SU-DHL-6 (cell line): ENCODE measurements around the gene PTER.

Experiments used
- H2AFZ ChIP-seq: fragments of 200-600 bp; sonication (generic); 2 replicates; pipeline ENCODE4 v1.6.1; 2014; ENCODE audit warnings: low read depth, mild to moderate bottlenecking, moderate library complexity, mixed read lengths, antibody characterized with exemption, low read length; ENCODE audit not compliant: severe bottlenecking
- H3F3A ChIP-seq: fragments of 200-600 bp; shearing (Covaris generic); 2 replicates; pipeline ENCODE4 v1.6.0; 2016; ENCODE audit warnings: antibody characterized with exemption, mild to moderate bottlenecking; ENCODE audit not compliant: insufficient read depth
- H3K27ac ChIP-seq: fragments of 200-600 bp; sonication (generic); 2 replicates; pipeline ENCODE4 v1.5.1; 2016; ENCODE audit warnings: low read depth, mild to moderate bottlenecking, low read length, moderate library complexity, mixed read lengths
- H3K27me3 ChIP-seq: fragments of 200-600 bp; sonication (generic), shearing (Covaris generic); 2 replicates; pipeline ENCODE4 v1.6.0; 2014; ENCODE audit warnings: mild to moderate bottlenecking, low read length
- H3K36me3 ChIP-seq: fragments of 200-600 bp; sonication (generic); 2 replicates; pipeline ENCODE4 v1.6.1; 2014; ENCODE audit warnings: mild to moderate bottlenecking, low read length, mixed read lengths
- H3K4me2 ChIP-seq: fragments of 300-600, 200-600 bp; shearing (Covaris generic), sonication (generic); 2 replicates; pipeline ENCODE4 v1.6.0; 2014; ENCODE audit warnings: low read length, low read depth, mild to moderate bottlenecking; ENCODE audit not compliant: poor library complexity, severe bottlenecking
- H3K4me3 ChIP-seq: fragments of 200-600 bp; sonication (generic); 2 replicates; pipeline ENCODE4 v1.5.1; 2014; ENCODE audit warnings: antibody characterized with exemption, low read length, mild to moderate bottlenecking, mixed read lengths; ENCODE audit not compliant: insufficient read depth, poor library complexity, severe bottlenecking
- H3K79me2 ChIP-seq: fragments of 200-600 bp; sonication (generic); 2 replicates; pipeline ENCODE4 v1.6.1; 2014; ENCODE audit warnings: mild to moderate bottlenecking, low read length, moderate library complexity; ENCODE audit not compliant: insufficient read depth
- H3K9ac ChIP-seq: fragments of 200-600 bp; sonication (generic); 2 replicates; pipeline ENCODE4 v1.7.0; 2014; ENCODE audit warnings: mild to moderate bottlenecking, low read length
- H3K9me2 ChIP-seq: fragments of 200-600 bp; sonication (generic); replicated peaks from 2 replicates; pipeline ENCODE4 v1.6.1; 2014; ENCODE audit warnings: low read length; ENCODE audit not compliant: insufficient read depth
- H3K9me3 ChIP-seq: fragments of 200-600 bp; sonication (generic); 2 replicates; pipeline ENCODE4 v1.6.1; 2014; ENCODE audit warnings: low read length, mixed read lengths; ENCODE audit not compliant: insufficient read depth
- H4K20me1 ChIP-seq: fragments of 200-600 bp; sonication (generic); 2 replicates; pipeline ENCODE4 v1.6.1; 2014; ENCODE audit warnings: low read depth, mild to moderate bottlenecking, antibody characterized with exemption, low read length, moderate library complexity, mixed read lengths
- CTCF ChIP-seq: fragments of 200-600 bp; sonication (generic); IDR thresholded peaks from one replicate; pipeline ENCODE4 v1.5.1; 2017; ENCODE audit warnings: antibody characterized with exemption, mild to moderate bottlenecking, low read length, moderate library complexity; ENCODE audit not compliant: insufficient read depth, poor library complexity, severe bottlenecking
- EZH2phosphoT487 ChIP-seq: fragments of 200-600 bp; sonication (generic), shearing (Covaris generic); conservative IDR thresholded peaks from 2 replicates; pipeline ENCODE4 v1.6.1; 2018; ENCODE audit warnings: mild to moderate bottlenecking, antibody characterized with exemption, low read length, moderate library complexity, mixed read lengths

PTER gene

DNA sequence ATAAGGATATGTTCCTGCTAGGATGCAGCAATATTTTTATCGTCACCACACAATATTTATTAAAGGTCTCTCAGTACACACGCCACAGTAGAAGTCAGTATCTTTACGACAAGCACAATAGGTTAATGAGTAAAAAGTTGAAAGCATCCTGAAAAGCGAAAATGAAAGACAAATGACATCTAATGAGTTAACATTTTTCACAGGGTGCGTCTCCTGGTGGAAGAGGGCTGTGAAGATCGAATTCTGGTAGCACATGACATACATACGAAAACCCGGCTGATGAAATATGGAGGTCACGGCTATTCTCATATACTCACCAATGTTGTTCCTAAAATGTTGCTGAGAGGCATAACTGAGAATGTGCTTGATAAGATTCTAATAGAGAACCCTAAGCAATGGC is 74.0 kb downstream of the PTER start:
- Histone ChIP-seq H3K36me3 (no peaks in the 10 kb centered on the region; the same call in 1 of the 2 replicates), H2AFZ (no peak overlapping the region), H3K27ac (no peak overlapping the region), H3K9me2 (no peaks in the 10 kb centered on the region), H3K9me3 (no peaks in the 10 kb centered on the region), H3K79me2 (no peaks in the 10 kb centered on the region), H3K4me2 (no peak overlapping the region), H4K20me1 (no peaks in the 10 kb centered on the region; the same call in 1 of the 2 replicates), H3F3A (no peaks in the 10 kb centered on the region), H3K4me3 (no peak overlapping the region), H3K9ac (no peak overlapping the region), H3K27me3 (no peaks in the 10 kb centered on the region)
- TF ChIP-seq EZH2phosphoT487, result no peak
- no peak for TF ChIP-seq CTCF

GRCh38 chr10:16518822-16519221 is 82.0 kb downstream of the PTER start:
- H4K20me1 ChIP-seq, result no peaks in the 10 kb centered on the region
- H3K36me3 ChIP-seq, result no peaks in the 10 kb centered on the region
- H3K4me2 ChIP-seq, result no peak overlapping the region
- H3K9ac ChIP-seq, result no peak overlapping the region
- no peak overlapping the region for H2AFZ ChIP-seq
- H3K27me3 ChIP-seq, result no peaks in the 10 kb centered on the region
- no peak overlapping the region for H3K4me3 ChIP-seq
- H3K79me2 ChIP-seq, result no peaks in the 10 kb centered on the region
- no peak for TF ChIP-seq CTCF
- no peak for TF ChIP-seq EZH2phosphoT487
- no peak overlapping the region for H3K27ac ChIP-seq
- H3K9me3 ChIP-seq, result no peaks in the 10 kb centered on the region
- H3K9me2 ChIP-seq, result no peaks in the 10 kb centered on the region
- 0 out of 2 replicates have a peak, but pooled peaks cover 3% of the 10 kb centered on the region for H3F3A ChIP-seq

DNA sequence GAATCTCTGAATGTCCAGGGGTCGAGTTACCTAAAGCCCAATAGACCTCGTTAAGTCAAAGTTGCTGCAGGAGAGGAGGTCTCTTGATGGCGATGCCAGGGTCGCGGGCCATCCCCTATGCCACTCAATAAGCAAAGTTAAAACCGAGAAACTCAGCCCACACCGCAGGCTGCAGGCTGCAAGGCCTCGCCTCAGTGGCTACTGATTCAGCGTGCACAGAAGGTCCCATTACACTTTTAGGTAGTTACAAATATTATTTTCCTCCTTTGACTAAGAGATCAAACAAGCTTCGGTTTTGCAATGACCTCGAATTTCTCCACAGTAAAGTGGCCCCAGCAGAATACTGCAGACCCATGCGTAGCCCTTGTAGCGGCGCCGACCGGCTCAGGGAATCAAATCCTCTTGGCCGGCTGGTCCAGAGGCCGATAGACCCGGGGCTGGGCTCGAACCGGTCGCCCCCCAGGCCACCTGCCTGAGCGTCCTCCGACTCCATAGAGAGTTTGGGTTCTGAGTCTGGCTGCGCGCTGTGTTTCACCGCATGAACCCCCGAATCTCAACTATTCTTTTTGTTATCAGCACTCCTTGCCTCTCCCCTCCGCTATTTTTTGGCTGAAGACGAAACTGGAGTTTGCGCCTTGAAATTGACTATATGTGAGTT is 82.6 kb downstream of the PTER start:
- Histone ChIP-seq H3F3A (0 out of 2 replicates have a peak, but pooled peaks cover 3% of the 10 kb centered on the region), H3K9me3 (no peaks in the 10 kb centered on the region), H3K79me2 (no peaks in the 10 kb centered on the region), H3K9me2 (no peaks in the 10 kb centered on the region), H3K36me3 (no peaks in the 10 kb centered on the region), H3K9ac (no peak overlapping the region), H3K27me3 (no peaks in the 10 kb centered on the region), H3K4me2 (no peak overlapping the region), H3K4me3 (no peak overlapping the region), H4K20me1 (no peaks in the 10 kb centered on the region), H2AFZ (no peak overlapping the region), H3K27ac (no peak overlapping the region)
- no peak for TF ChIP-seq CTCF
- no peak for TF ChIP-seq EZH2phosphoT487
